Smooth muscle cell of bladder (primary cell): Measurements from ENCODE around the gene SLC10A3. TPM values are rescaled to one million over a fixed set of nuclear protein-coding genes. Genes with fewer than 3 reads are reported as not detected.

Experiments
- total RNA-seq: library from RNA; depleted of rRNA; stranded (reverse); fragments of >200 nt; gene quantifications from 2 replicates; pipeline ENCODE4 v1.2.3, GENCODE V29; 2014

SLC10A3 gene
- 11.8 and 22.7 TPM in 2 replicates for total RNA-seq

GRCh38 chrX:154490414-154491083, at the start of gene SLC10A3:
Gene SLC10A3 (minus strand): TSS chrX:154490629. CDS start chrX:154488940, 1,689 bp downstream.

GRCh38 chrX:154515966-154516655, 25.7 kb upstream of the SLC10A3 start, which contains the start of gene FAM3A:
Gene FAM3A (minus strand): TSS chrX:154516232. CDS start chrX:154515772, 460 bp downstream.

GRCh38 chrX:154486396-154487207, 3.8 kb downstream of the SLC10A3 start, which contains the start of gene UBL4A:
Gene UBL4A (minus strand): TSS chrX:154486615. CDS start chrX:154486584, 31 bp downstream.

GRCh38 chrX:154478728-154479622, 11.5 kb downstream of the SLC10A3 start, which contains the start of gene LAGE3:
Gene LAGE3 (minus strand): TSS chrX:154479281. CDS start chrX:154478915, 366 bp downstream.

GRCh38 chrX:154458116-154458953, 32.1 kb downstream of the SLC10A3 start, which contains the start of gene PLXNA3:
Gene PLXNA3 (plus strand): TSS chrX:154458281. CDS start chrX:154460184, 1,903 bp downstream.

GRCh38 chrX:154443992-154444754, 46.3 kb downstream of the SLC10A3 start, which contains the start of gene FAM50A:
Gene FAM50A (plus strand): TSS chrX:154444141. CDS start chrX:154444236, 95 bp downstream.

Other genes starting within 250 kb of the SLC10A3 start
- not detected in 2 replicates for gene OPN1MW3, start 233.0 kb downstream of the SLC10A3 start, total RNA-seq
- gene TEX28, start 195.5 kb downstream of the SLC10A3 start, total RNA-seq, result not detected in 2 replicates
- not detected in 2 replicates for gene TKTL1, start 194.8 kb downstream of the SLC10A3 start, total RNA-seq
- 1,760 and 2,009 TPM in 2 replicates for gene FLNA, start 116.0 kb downstream of the SLC10A3 start, total RNA-seq
- gene EMD, start 111.3 kb downstream of the SLC10A3 start, total RNA-seq, result 20.9 and 21.5 TPM in 2 replicates
- 2,454 and 2,688 TPM in 2 replicates for gene RPL10, start 92.3 kb downstream of the SLC10A3 start, total RNA-seq
- 65.9 and 68.6 TPM in 2 replicates for gene DNASE1L1, start 81.4 kb downstream of the SLC10A3 start, total RNA-seq
- 10.8 and 14.1 TPM in 2 replicates for gene TAFAZZIN, start 79.1 kb downstream of the SLC10A3 start, total RNA-seq
- gene ATP6AP1, start 62.0 kb downstream of the SLC10A3 start, total RNA-seq, result 46.6 and 57.0 TPM in 2 replicates
- 58.6 and 81.1 TPM in 2 replicates for gene GDI1, start 53.5 kb downstream of the SLC10A3 start, total RNA-seq
- gene FAM50A, start 46.5 kb downstream of the SLC10A3 start, total RNA-seq, result 101 and 107 TPM in 2 replicates
- gene PLXNA3, start 32.3 kb downstream of the SLC10A3 start, total RNA-seq, result 6.7 and 17.0 TPM in 2 replicates
- gene LAGE3, start 11.3 kb downstream of the SLC10A3 start, total RNA-seq, result 13.7 and 18.5 TPM in 2 replicates
- 30.3 and 39.9 TPM in 2 replicates for gene UBL4A, start 4.0 kb downstream of the SLC10A3 start, total RNA-seq
- 32.1 and 41.6 TPM in 2 replicates for gene FAM3A, start 25.6 kb upstream of the SLC10A3 start, total RNA-seq
- gene G6PD, start 56.2 kb upstream of the SLC10A3 start, total RNA-seq, result 90.3 and 91.0 TPM in 2 replicates
- gene IKBKG, start 57.0 kb upstream of the SLC10A3 start, total RNA-seq, result 13.4 and 13.7 TPM in 2 replicates
- gene CTAG1A, start 94.5 kb upstream of the SLC10A3 start, total RNA-seq, result 0.18 TPM in 1 of 2 replicates, not detected in the other
- not detected in 2 replicates for gene CTAG1B, start 128.7 kb upstream of the SLC10A3 start, total RNA-seq
- not detected in 2 replicates for gene CTAG2, start 162.9 kb upstream of the SLC10A3 start, total RNA-seq